K562 (cell line): ENCODE results near the gene KRIT1. TPM values are rescaled to one million over a fixed set of nuclear protein-coding genes. Genes with fewer than 3 reads are reported as not detected.

Source experiments
- HDGF ChIP-seq: fragments of 450-650 bp; IDR thresholded peaks from 2 replicates; pipeline ENCODE4 v1.6.1; 2016
- MAZ ChIP-seq, 2 experiments: fragments of 450-650 bp in 1 of 2; sonication (generic) in 1 of 2; formaldehyde crosslinking; IDR thresholded peaks in 1 of 2; conservative IDR thresholded peaks in 1 of 2; 2 replicates each; pipeline versions ENCODE4 v1.4.0 to v1.5.0; 2020; ENCODE audit warnings: mild to moderate bottlenecking in 1 of 2, missing genetic modification reagents in 1 of 2
- PATZ1 ChIP-seq: fragments of 250-450 bp; sonication (Bioruptor Pico); IDR thresholded peaks from 2 replicates; pipeline ENCODE4 v1.5.0; 2020; ENCODE audit warnings: mild to moderate bottlenecking, borderline replicate concordance
- TGIF2 ChIP-seq: sonication (generic); formaldehyde crosslinking; IDR thresholded peaks from 2 replicates; pipeline ENCODE4 v1.8.1; 2022; ENCODE audit warnings: mild to moderate bottlenecking, missing genetic modification reagents, moderate library complexity
- ZBTB49 ChIP-seq: sonication (generic); formaldehyde crosslinking; IDR thresholded peaks from 2 replicates; pipeline ENCODE4 v1.8.0; 2022; ENCODE audit warnings: missing genetic modification reagents, mild to moderate bottlenecking, borderline replicate concordance
- ZNF280B ChIP-seq: fragments of 250-450 bp; sonication (Bioruptor Pico); IDR thresholded peaks from 2 replicates; pipeline ENCODE4 v1.5.1; 2021; ENCODE audit warnings: mild to moderate bottlenecking
- ZNF318 ChIP-seq, 2 experiments: fragments of 450-650 bp; IDR thresholded peaks; 2 replicates each; pipeline ENCODE4 v1.6.1; 2016; ENCODE audit warnings: mild to moderate bottlenecking in 2 of 2, borderline replicate concordance in 1 of 2, low read depth in 1 of 2, moderate library complexity in 1 of 2
- ZNF76 ChIP-seq: fragments of 250-450 bp; sonication (Bioruptor Pico); IDR thresholded peaks from 2 replicates; pipeline ENCODE4 v1.4.0; 2020; ENCODE audit warnings: mild to moderate bottlenecking, moderate library complexity, borderline replicate concordance
- polyA plus RNA-seq, 8 experiments: library from polyadenylated mRNA; depleted of rRNA in 4 of 8; stranded (reverse) in 5 of 8; unstranded in 3 of 8; fragments of >200 nt; fragmentation: Nextera tagmentation in 2 of 8; fragmentation: Illumina TruSeq in 1 of 8; extraction: Ambion mirVana in 2 of 8; extraction: Trizol in 1 of 8; gene quantifications; 2 replicates each; pipeline versions ENCODE4 v1.2.1 to v1.2.3, GENCODE V29; 2011 to 2014; ENCODE audit warnings: inconsistent platforms in 1 of 8, missing spikeins in 1 of 8
- total RNA-seq, 7 experiments: library from RNA; depleted of rRNA in 6 of 7; stranded (reverse); fragments of >200 nt in 6 of 7; fragmentation: Illumina TruSeq in 2 of 7; extraction: Trizol in 2 of 7; gene quantifications; 2 replicates each; pipeline versions ENCODE4 v1.2.1 to v1.2.3, GENCODE V29; 2011 to 2021; ENCODE audit warnings: low replicate concordance in 1 of 7
- TF ChIP-seq, protein P1 (sequence below): sonication (generic); formaldehyde crosslinking; IDR thresholded peaks from 2 replicates; pipeline ENCODE4 v1.8.0; 2022; ENCODE audit warnings: missing genetic modification reagents, mild to moderate bottlenecking, borderline replicate concordance

KRIT1 gene
- total and polyA plus RNA-seq, 9 of the 15 experiments (the other 6 are each of a cell fraction or from before 2014, with no cell fraction given): 21.5 to 81.4 (median 55.9) TPM

GRCh38 chr7:92245487-92246359 is at the start of gene KRIT1, which contains the start of gene ANKIB1 (continued):
- TF ChIP-seq ZNF318 (IDR thresholded peaks at IDR 0.05; ENCODE audit: borderline replicate concordance in 1 of 2, low read depth in 1 of 2): no peak
- TF ChIP-seq MAZ (CRISPR knock-in tag; conservative IDR thresholded peaks at IDR 0.05 in 1 of 2, IDR thresholded peaks at IDR 0.05 in 1 of 2): peak; percentile 80 to 92
- no peak for TF ChIP-seq ZBTB49 (CRISPR knock-in tag)
- TF ChIP-seq, protein P1, sequence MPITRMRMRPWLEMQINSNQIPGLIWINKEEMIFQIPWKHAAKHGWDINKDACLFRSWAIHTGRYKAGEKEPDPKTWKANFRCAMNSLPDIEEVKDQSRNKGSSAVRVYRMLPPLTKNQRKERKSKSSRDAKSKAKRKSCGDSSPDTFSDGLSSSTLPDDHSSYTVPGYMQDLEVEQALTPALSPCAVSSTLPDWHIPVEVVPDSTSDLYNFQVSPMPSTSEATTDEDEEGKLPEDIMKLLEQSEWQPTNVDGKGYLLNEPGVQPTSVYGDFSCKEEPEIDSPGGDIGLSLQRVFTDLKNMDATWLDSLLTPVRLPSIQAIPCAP: peak; percentile 90
- TF ChIP-seq PATZ1 (CRISPR knock-in tag): no peak
- TF ChIP-seq ZNF280B (CRISPR knock-in tag): no peak
- peak; percentile 92 for TF ChIP-seq TGIF2 (CRISPR knock-in tag)
- no peak for TF ChIP-seq ZNF76 (CRISPR knock-in tag)
- peak; percentile 88; the same call in 1 of the 2 replicates for TF ChIP-seq HDGF
